Parathyroid adenoma (tissue), 2 donors: ENCODE measurements around the gene COX5B.

Source experiments
- H2AFZ ChIP-seq: fragments of 300-600 bp; sonication (generic); one replicate; pipeline ENCODE4 v1.7.0; 2017; ENCODE audit warnings: antibody characterized with exemption, mild to moderate bottlenecking
- H3K27ac ChIP-seq: fragments of 300-600 bp; sonication (generic); one replicate; pipeline ENCODE4 v1.7.0; 2017
- H3K27me3 ChIP-seq: fragments of 300-600 bp; sonication (generic); one replicate; pipeline ENCODE4 v1.7.0; 2017; ENCODE audit warnings: low read length; ENCODE audit not compliant: control insufficient read depth, insufficient read depth
- H3K36me3 ChIP-seq: fragments of 300-600 bp; sonication (generic); one replicate; pipeline ENCODE4 v1.7.0; 2017; ENCODE audit warnings: low read length; ENCODE audit not compliant: control insufficient read depth, insufficient read depth
- H3K4me1 ChIP-seq: fragments of 300-600 bp; sonication (generic); one replicate; pipeline ENCODE4 v1.7.0; 2017; ENCODE audit warnings: control low read depth
- H3K4me2 ChIP-seq: fragments of 300-600 bp; sonication (generic); one replicate; pipeline ENCODE4 v1.7.0; 2017; ENCODE audit warnings: low read length
- H3K4me3 ChIP-seq: fragments of 300-600 bp; sonication (generic); one replicate; pipeline ENCODE4 v1.7.0; 2017; ENCODE audit warnings: low read depth, low read length
- H3K79me2 ChIP-seq: fragments of 300-600 bp; sonication (generic); one replicate; pipeline ENCODE4 v1.7.0; 2017; ENCODE audit warnings: control low read depth
- H3K9ac ChIP-seq: fragments of 300-600 bp; sonication (generic); one replicate; pipeline ENCODE4 v1.7.0; 2017; ENCODE audit warnings: mild to moderate bottlenecking
- H3K9me3 ChIP-seq: fragments of 300-600 bp; sonication (generic); one replicate; pipeline ENCODE4 v1.7.0; 2017; ENCODE audit warnings: low read length; ENCODE audit not compliant: control insufficient read depth
- CTCF ChIP-seq: fragments of 300-600 bp; sonication (generic); IDR thresholded peaks from one replicate; pipeline ENCODE4 v1.7.0; 2017; ENCODE audit warnings: antibody characterized with exemption, mild to moderate bottlenecking
- donor health status: primary hyperparathyroidism.

Gene COX5B

GRCh38 chr2:97657986-97658690 is 12.3 kb downstream of the COX5B start:
- Histone ChIP-seq H3K27ac (no peak overlapping the region), H3K79me2 (no peaks in the 10 kb centered on the region), H3K9ac (no peak overlapping the region), H2AFZ (no peak overlapping the region), H3K27me3 (no peaks in the 10 kb centered on the region), H3K4me2 (no peak overlapping the region), H3K4me1 (peaks cover 8% of the 10 kb centered on the region), H3K9me3 (no peaks in the 10 kb centered on the region), H3K36me3 (no peaks in the 10 kb centered on the region), H3K4me3 (no peak overlapping the region)
- TF ChIP-seq CTCF, result no peak

- Histone ChIP-seq H3K79me2 (no peaks in the 10 kb centered on the region), H3K9me3 (no peaks in the 10 kb centered on the region), H3K4me1 (peaks cover 8% of the 10 kb centered on the region), H3K4me2 (no peak overlapping the region), H3K36me3 (no peaks in the 10 kb centered on the region), H3K27ac (no peak overlapping the region), H3K9ac (no peak overlapping the region), H3K27me3 (no peaks in the 10 kb centered on the region), H2AFZ (no peak overlapping the region), H3K4me3 (no peak overlapping the region)
- TF ChIP-seq CTCF, result no peak
These were observed 12.9 kb downstream of the COX5B start for GRCh38 chr2:97658691-97659157.

- H3K9me3 ChIP-seq, result no peaks in the 10 kb centered on the region
- H3K4me3 ChIP-seq, result no peak overlapping the region
- H3K4me2 ChIP-seq, result no peak overlapping the region
- no peaks in the 10 kb centered on the region for H3K79me2 ChIP-seq
- peaks cover 8% of the 10 kb centered on the region for H3K4me1 ChIP-seq
- no peak for TF ChIP-seq CTCF
- H3K27me3 ChIP-seq, result no peaks in the 10 kb centered on the region
- no peak overlapping the region for H2AFZ ChIP-seq
- no peak overlapping the region for H3K27ac ChIP-seq
- no peak overlapping the region for H3K9ac ChIP-seq
- H3K36me3 ChIP-seq, result no peaks in the 10 kb centered on the region
These were observed 13.6 kb downstream of the COX5B start for GRCh38 chr2:97659256-97660043.

- Histone ChIP-seq H3K4me2 (no peak overlapping the region), H3K79me2 (no peaks in the 10 kb centered on the region), H3K4me3 (no peak overlapping the region), H3K9me3 (no peaks in the 10 kb centered on the region), H3K9ac (no peak overlapping the region), H3K27ac (no peak overlapping the region), H3K27me3 (no peaks in the 10 kb centered on the region), H2AFZ (no peak overlapping the region), H3K4me1 (peaks cover 8% of the 10 kb centered on the region), H3K36me3 (no peaks in the 10 kb centered on the region)
- TF ChIP-seq CTCF, result no peak
These were observed 14.3 kb downstream of the COX5B start for GRCh38 chr2:97660044-97660774.
